Type B pancreatic cell (in vitro differentiated cells): ENCODE measurements around the gene KCNH8. TPM values are rescaled to one million over a fixed set of nuclear protein-coding genes. Genes with fewer than 3 reads are reported as not detected.
"Not testable (repeated sequence)": the region's sequence is repeated elsewhere in the genome, so short reads cannot be mapped to it uniquely, and the experiment has no call there.

Source experiments
- DNase-seq: peaks from one replicate; pipeline ENCODE4 v3.0.0; 2021; ENCODE audit warnings: mixed read lengths; ENCODE audit not compliant: unreplicated experiment; ENCODE audit errors: extremely low spot score
- H3K27ac Mint-ChIP-seq: 2 replicates; pipeline ENCODE4 v1.8.0; 2021; ENCODE audit warnings: mild to moderate bottlenecking, mixed read lengths
- H3K27me3 Mint-ChIP-seq: 2 replicates; pipeline ENCODE4 v1.8.0; 2021; ENCODE audit warnings: mixed read lengths
- H3K36me3 Mint-ChIP-seq: 2 replicates; pipeline ENCODE4 v1.8.0; 2021; ENCODE audit warnings: mixed read lengths
- H3K4me1 Mint-ChIP-seq: one replicate; pipeline ENCODE4 v1.8.0; 2021; ENCODE audit warnings: mixed read lengths; ENCODE audit not compliant: unreplicated experiment
- H3K4me3 Mint-ChIP-seq: 2 replicates; pipeline ENCODE4 v1.8.0; 2021; ENCODE audit warnings: mild to moderate bottlenecking, mixed read lengths
- H3K9me3 Mint-ChIP-seq: 2 replicates; pipeline ENCODE4 v1.8.0; 2021; ENCODE audit warnings: mixed read lengths
- long read RNA-seq: library from polyadenylated mRNA; unstranded; transcript quantifications from one replicate; pipeline ENCODE4 v2.0.0, GENCODE V29; 2020
- total RNA-seq: library from RNA; stranded (reverse); gene quantifications from 2 replicates; pipeline ENCODE4 v1.2.1, GENCODE V29; 2021; ENCODE audit warnings: low replicate concordance
- TF ChIP-seq, protein P1 (sequence below): fragments of 200-600 bp; sonication (generic); conservative IDR thresholded peaks from 2 replicates; pipeline ENCODE4 v1.5.0; 2021; ENCODE audit warnings: antibody characterized with exemption, mild to moderate bottlenecking

Gene KCNH8
- 1.2 and 3.4 TPM in 2 replicates for total RNA-seq
- long read RNA-seq, partial matches to known transcripts = 0 of 1 reads
- long read RNA-seq, other reads (novel, unspliced or antisense) = 1 of 1 reads

DNA sequence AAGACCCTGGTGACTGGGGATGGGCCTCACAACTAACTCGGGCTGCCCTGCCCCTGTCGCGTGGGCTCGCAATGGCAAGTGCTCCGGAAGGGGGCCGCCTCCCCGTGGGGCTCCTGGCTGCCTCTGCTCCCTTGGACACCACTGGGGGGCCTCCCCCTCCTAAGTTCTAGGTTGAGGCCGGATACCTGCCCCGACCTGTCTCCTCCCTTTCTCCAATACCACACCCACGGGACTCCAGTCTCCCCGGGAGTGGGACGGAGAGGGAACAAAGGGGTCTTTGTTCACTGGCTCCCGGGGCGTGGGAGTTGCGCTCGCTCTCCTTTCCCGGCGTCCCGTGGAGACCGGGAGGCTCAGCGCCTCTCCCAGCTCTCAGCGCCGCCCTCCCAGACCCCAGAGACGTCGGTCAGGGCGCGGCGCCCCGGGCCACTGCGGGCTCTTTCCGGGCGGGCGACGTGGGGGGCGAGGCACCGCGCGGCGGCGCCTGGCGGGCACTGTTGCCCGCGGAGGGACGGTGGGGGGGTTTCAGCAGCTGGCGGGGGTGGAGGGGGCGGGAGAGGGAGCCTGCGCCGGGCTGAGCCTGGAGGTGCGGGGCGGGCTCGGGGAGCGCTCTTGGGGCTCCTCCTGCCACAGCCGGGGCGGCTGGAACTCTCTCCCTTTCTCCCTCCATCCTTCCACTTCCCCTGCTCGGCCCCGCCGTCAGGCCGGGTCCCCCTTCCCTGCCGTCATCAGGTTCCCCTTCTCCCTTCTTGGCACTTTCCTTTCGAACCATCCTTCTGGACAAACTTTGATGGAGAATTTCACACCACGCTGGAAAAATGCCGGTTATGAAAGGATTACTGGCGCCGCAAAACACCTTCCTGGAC lies at the start of gene KCNH8:
Gene KCNH8, plus strand, starts transcription at position 606 of the 863 bp plus-strand sequence. Its CDS starts 210 bp downstream, at position 816.
- no peaks in the 10 kb centered on the region for H3K36me3 Mint-ChIP-seq
- peaks cover 10% of the 10 kb centered on the region for H3K4me1 Mint-ChIP-seq
- peaks cover 23% of the 10 kb centered on the region for H3K27me3 Mint-ChIP-seq
- H3K4me3 Mint-ChIP-seq = peak within 1 kb of the TSS; percentile 94
- peak within 1 kb of the TSS; percentile 96 for H3K27ac Mint-ChIP-seq
- H3K9me3 Mint-ChIP-seq = no peaks in the 10 kb centered on the region
- TF ChIP-seq, protein P1, sequence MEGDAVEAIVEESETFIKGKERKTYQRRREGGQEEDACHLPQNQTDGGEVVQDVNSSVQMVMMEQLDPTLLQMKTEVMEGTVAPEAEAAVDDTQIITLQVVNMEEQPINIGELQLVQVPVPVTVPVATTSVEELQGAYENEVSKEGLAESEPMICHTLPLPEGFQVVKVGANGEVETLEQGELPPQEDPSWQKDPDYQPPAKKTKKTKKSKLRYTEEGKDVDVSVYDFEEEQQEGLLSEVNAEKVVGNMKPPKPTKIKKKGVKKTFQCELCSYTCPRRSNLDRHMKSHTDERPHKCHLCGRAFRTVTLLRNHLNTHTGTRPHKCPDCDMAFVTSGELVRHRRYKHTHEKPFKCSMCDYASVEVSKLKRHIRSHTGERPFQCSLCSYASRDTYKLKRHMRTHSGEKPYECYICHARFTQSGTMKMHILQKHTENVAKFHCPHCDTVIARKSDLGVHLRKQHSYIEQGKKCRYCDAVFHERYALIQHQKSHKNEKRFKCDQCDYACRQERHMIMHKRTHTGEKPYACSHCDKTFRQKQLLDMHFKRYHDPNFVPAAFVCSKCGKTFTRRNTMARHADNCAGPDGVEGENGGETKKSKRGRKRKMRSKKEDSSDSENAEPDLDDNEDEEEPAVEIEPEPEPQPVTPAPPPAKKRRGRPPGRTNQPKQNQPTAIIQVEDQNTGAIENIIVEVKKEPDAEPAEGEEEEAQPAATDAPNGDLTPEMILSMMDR = no peak
- peak; percentile 67 for DNase-seq

DNA sequence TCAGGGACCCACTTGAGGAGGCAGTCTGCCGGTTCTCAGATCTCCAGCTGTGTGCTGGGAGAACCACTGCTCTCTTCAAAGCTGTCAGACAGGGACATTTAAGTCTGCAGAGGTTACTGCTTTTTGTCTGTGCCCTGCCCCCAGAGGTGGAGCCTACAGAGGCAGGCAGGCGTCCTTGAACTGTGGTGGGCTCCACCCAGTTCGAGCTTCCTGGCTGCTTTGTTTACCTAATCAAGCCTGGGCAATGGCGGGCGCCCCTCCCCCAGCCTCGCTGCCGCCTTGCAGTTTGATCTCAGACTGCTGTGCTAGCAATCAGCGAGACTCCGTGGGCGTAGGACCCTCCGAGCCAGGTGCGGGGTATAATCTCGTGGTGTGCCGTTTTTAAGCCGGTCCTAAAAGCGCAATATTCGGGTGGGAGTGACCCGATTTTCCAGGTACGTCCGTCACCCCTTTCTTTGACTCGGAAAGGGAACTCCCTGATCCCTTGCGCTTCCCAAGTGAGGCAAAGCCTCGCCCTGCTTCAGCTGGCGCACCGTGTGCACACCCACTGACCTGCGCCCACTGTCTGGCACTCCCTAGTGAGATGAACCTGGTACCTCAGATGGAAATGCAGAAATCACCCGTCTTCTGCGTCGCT lies 45.5 kb upstream of the KCNH8 start:
- not testable (repeated sequence) for DNase-seq, H3K27me3 Mint-ChIP-seq

DNA sequence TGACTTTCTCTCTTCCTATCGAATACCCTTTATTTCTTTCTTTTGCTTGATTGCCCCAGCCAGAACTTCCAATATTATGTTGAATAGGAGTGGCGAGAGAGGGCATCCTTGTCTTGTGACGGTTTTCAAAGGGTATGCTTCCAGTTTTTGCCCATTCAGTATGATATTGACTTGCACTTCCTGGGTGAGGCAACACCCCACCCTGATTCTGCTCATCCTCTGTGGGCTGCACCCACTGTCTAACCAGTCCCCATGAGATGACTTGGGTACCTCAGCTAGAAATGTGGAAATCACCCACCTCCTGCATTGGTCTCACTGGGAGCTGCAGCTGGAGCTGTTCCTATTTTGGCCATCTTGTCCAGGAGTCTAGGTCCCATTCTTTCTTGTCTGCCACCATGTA lies 44.8 kb upstream of the KCNH8 start:
- no peaks in the 10 kb centered on the region for H3K27me3 Mint-ChIP-seq
- no peaks in the 10 kb centered on the region for H3K9me3 Mint-ChIP-seq
- no peak overlapping the region for H3K27ac Mint-ChIP-seq
- no peaks in the 10 kb centered on the region for H3K36me3 Mint-ChIP-seq
- DNase-seq = no peak
- no peaks in the 10 kb centered on the region for H3K4me1 Mint-ChIP-seq
- TF ChIP-seq, protein P1 = no peak
- peak overlapping the region; percentile 80 for H3K4me3 Mint-ChIP-seq

More for the DNA sequence above, 45.5 kb upstream of the KCNH8 start:
- H3K36me3 Mint-ChIP-seq, H3K9me3 Mint-ChIP-seq, H3K4me1 Mint-ChIP-seq: not testable (repeated sequence)
- Mint-ChIP-seq H3K27ac (peak overlapping the region; percentile 33), H3K4me3 (peak overlapping the region; percentile 80)

DNA sequence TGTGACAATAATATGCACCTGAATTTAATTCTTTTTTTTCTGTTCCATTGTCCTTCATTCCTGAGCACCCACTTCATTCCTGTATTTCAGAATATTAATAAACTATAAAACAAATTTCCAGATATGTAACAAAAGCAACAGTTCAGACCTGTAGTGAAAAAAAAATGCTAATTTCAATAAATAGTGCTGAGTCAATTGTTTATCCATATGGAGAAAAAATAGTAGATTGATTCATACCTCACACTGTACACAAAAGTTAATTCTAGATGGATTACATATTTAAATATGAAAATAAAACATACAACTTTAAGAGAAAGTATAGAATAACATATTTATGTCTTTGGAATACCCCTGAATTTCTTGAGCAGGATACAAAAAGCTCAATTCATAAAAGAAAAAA lies 43.9 kb upstream of the KCNH8 start:
- Mint-ChIP-seq H3K27ac (no peak overlapping the region), H3K4me3 (no peak overlapping the region)
- DNase-seq = no peak

DNA sequence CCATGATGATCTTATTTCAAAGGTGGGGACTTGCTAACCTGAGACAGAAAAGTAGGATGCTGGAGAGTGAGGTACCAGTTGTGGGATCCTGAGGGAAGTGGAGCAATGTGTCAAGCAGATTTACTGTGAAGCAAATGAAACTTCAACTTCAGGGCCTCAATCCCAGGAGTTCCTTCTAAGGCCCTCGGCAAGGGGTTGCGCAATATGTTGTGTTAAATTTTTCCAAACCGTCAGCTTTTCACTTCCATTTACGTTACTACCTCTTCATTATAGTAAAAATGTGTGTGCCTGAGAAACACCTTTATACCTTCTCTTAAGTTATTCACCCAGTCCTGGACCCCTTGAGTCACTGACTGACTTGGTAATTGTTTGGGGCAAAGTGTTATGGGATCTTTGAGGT lies 42.5 kb upstream of the KCNH8 start:
- H3K36me3 Mint-ChIP-seq = no peaks in the 10 kb centered on the region
- no peaks in the 10 kb centered on the region for H3K9me3 Mint-ChIP-seq
- H3K4me3 Mint-ChIP-seq = no peak overlapping the region
- no peak for DNase-seq
- TF ChIP-seq, protein P1 = no peak
- no peaks in the 10 kb centered on the region for H3K27me3 Mint-ChIP-seq
- H3K4me1 Mint-ChIP-seq = no peaks in the 10 kb centered on the region
- H3K27ac Mint-ChIP-seq = no peak overlapping the region

More for the DNA sequence above, 43.9 kb upstream of the KCNH8 start:
- TF ChIP-seq, protein P1 = no peak
- H3K9me3 Mint-ChIP-seq = no peaks in the 10 kb centered on the region
- H3K27me3 Mint-ChIP-seq = no peaks in the 10 kb centered on the region
- H3K4me1 Mint-ChIP-seq = no peaks in the 10 kb centered on the region
- H3K36me3 Mint-ChIP-seq = no peaks in the 10 kb centered on the region

DNA sequence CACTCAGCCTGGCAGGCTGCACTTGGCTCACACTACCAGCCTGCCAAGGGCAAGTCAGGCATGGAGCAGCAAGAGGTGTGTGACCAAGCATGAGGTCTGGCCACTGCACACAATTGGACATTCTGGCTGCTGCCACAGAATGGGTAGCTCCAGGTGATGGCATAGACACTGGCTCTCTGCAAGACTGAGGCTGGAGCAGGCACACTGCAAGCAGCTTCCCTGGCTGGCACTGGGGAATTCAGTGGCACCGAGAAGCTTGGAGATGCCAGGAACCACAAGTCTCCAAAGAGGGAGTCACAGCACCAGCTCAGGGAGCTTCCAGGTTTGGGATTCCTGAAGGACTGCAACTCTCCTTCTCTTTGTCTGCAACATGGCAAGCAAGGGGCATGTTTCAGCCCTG lies 42.0 kb upstream of the KCNH8 start:
- no peaks in the 10 kb centered on the region for H3K9me3 Mint-ChIP-seq
- TF ChIP-seq, protein P1 = no peak
- H3K27me3 Mint-ChIP-seq = no peaks in the 10 kb centered on the region
- no peaks in the 10 kb centered on the region for H3K4me1 Mint-ChIP-seq
- no peak overlapping the region for H3K27ac Mint-ChIP-seq
- no peak overlapping the region for H3K4me3 Mint-ChIP-seq
- no peaks in the 10 kb centered on the region for H3K36me3 Mint-ChIP-seq
- no peak for DNase-seq
